Endodermal cell (in vitro differentiated cells): ENCODE results near the gene TYSND1. TPM values are rescaled to one million over a fixed set of nuclear protein-coding genes. Genes with fewer than 3 reads are reported as not detected.

ENCODE experiments used
- DNase-seq: peaks from one replicate; pipeline ENCODE4 v3.0.0-alpha.2; 2017
- H3K27ac ChIP-seq: 2 replicates; pipeline ENCODE4 v1.5.1; 2013; ENCODE audit warnings: mild to moderate bottlenecking, low read depth, low read length, moderate library complexity
- H3K27me3 ChIP-seq: 2 replicates; pipeline ENCODE4 v1.6.1; 2013; ENCODE audit warnings: mild to moderate bottlenecking, low read length, moderate library complexity; ENCODE audit not compliant: insufficient read depth, control insufficient read depth, poor library complexity, severe bottlenecking
- H3K36me3 ChIP-seq: 2 replicates; pipeline ENCODE4 v1.7.0; 2013; ENCODE audit warnings: mild to moderate bottlenecking, low read length, moderate library complexity; ENCODE audit not compliant: control insufficient read depth, insufficient read depth
- H3K4me1 ChIP-seq: one replicate; pipeline ENCODE4 v1.7.0; 2013; ENCODE audit warnings: low read length; ENCODE audit not compliant: control insufficient read depth, insufficient read depth
- H3K4me3 ChIP-seq: 2 replicates; pipeline ENCODE4 v1.5.1; 2013; ENCODE audit warnings: mild to moderate bottlenecking, low read length, moderate library complexity
- H3K9ac ChIP-seq: 2 replicates; pipeline ENCODE4 v1.6.1; 2013; ENCODE audit warnings: mild to moderate bottlenecking, low read length, moderate library complexity; ENCODE audit not compliant: poor library complexity, severe bottlenecking; ENCODE audit errors: extremely low read depth
- H3K9me3 ChIP-seq: 2 replicates; pipeline ENCODE4 v1.6.1; 2013; ENCODE audit warnings: mild to moderate bottlenecking, low read length, moderate library complexity; ENCODE audit not compliant: control insufficient read depth
- H3K27ac Mint-ChIP-seq: 2 replicates; pipeline ENCODE4 v1.8.0; 2020; ENCODE audit warnings: mixed read lengths
- H3K27me3 Mint-ChIP-seq: 2 replicates; pipeline ENCODE4 v1.8.0; 2021; ENCODE audit warnings: mild to moderate bottlenecking, mixed read lengths; ENCODE audit not compliant: insufficient read depth
- H3K36me3 Mint-ChIP-seq: 2 replicates; pipeline ENCODE4 v1.8.0; 2020; ENCODE audit warnings: low read depth, mixed read lengths
- H3K4me1 Mint-ChIP-seq: 2 replicates; pipeline ENCODE4 v1.8.0; 2020; ENCODE audit warnings: mixed read lengths
- H3K4me3 Mint-ChIP-seq: 2 replicates; pipeline ENCODE4 v1.8.0; 2020; ENCODE audit warnings: mild to moderate bottlenecking, moderate library complexity, mixed read lengths
- H3K9me3 Mint-ChIP-seq: 2 replicates; pipeline ENCODE4 v1.8.0; 2020; ENCODE audit warnings: mild to moderate bottlenecking, mixed read lengths
- CTCF ChIP-seq: fragments of 200-600 bp; sonication (generic); conservative IDR thresholded peaks from 2 replicates; pipeline ENCODE4 v1.5.0; 2021; ENCODE audit warnings: antibody characterized with exemption, mild to moderate bottlenecking
- WGBS, 2 experiments: methylation state at CpG; one replicate each; pipeline versions ENCODE4 v1.1.5 to v1.1.7; 2013; ENCODE audit warnings: missing lambda C conversion rate in 2 of 2, mixed read lengths in 1 of 2; ENCODE audit not compliant: insufficient coverage in 1 of 2, insufficient read length in 1 of 2; 5-methylcytosine and 5-hydroxymethylcytosine counted together
- total RNA-seq, 2 donors: library from RNA; stranded (reverse); fragmentation: NEBNext Ultra II Directional in 1 of 2; extraction: Animal tissue kit (Norgen Biotek cat#: 25700) in 1 of 2; gene quantifications; 2 replicates in 1 of 2; 3 replicates in 1 of 2; pipeline ENCODE4 v1.2.1, GENCODE V29; 2021

TYSND1 gene
- total RNA-seq, 2 donors from 2014 or later = 13.1 to 13.6 TPM

- 37 to 40% methylated on average over 9 to 28 of the region's 28 CpGs for WGBS, 2 experiments
- no peak overlapping the region for H3K9ac ChIP-seq
- H3K27ac ChIP-seq = no peak overlapping the region
- Mint-ChIP-seq H3K27me3 (no peaks in the 10 kb centered on the region), H3K4me3 (peak overlapping the region; percentile 65), H3K9me3 (no peaks in the 10 kb centered on the region), H3K36me3 (peaks cover 18% of the 10 kb centered on the region), H3K27ac (no peak overlapping the region), H3K4me1 (peaks cover 14% of the 10 kb centered on the region)
- H3K4me1 ChIP-seq = no peaks in the 10 kb centered on the region
- peak; percentile 59 for DNase-seq
- H3K36me3 ChIP-seq = peaks cover 17% of the 10 kb centered on the region
- peaks cover 8% of the 10 kb centered on the region for H3K27me3 ChIP-seq
- no peak for TF ChIP-seq CTCF
- H3K9me3 ChIP-seq = no peaks in the 10 kb centered on the region
- H3K4me3 ChIP-seq = peak overlapping the region; percentile 71
Measured at GRCh38 chr10:70145166-70145665, 1.3 kb downstream of the TYSND1 start.

GRCh38 chr10:70144372-70145110 is 2.0 kb downstream of the TYSND1 start:
- Histone ChIP-seq H3K27ac (no peak overlapping the region), H3K9ac (no peak overlapping the region), H3K9me3 (no peaks in the 10 kb centered on the region), H3K27me3 (peaks cover 8% of the 10 kb centered on the region), H3K36me3 (peaks cover 10% of the 10 kb centered on the region), H3K4me1 (no peaks in the 10 kb centered on the region), H3K4me3 (peak overlapping the region; percentile 71)
- Mint-ChIP-seq H3K27me3 (no peaks in the 10 kb centered on the region), H3K36me3 (peaks cover 12% of the 10 kb centered on the region), H3K9me3 (no peaks in the 10 kb centered on the region), H3K4me1 (peaks cover 14% of the 10 kb centered on the region), H3K27ac (no peak overlapping the region), H3K4me3 (peak overlapping the region; percentile 65)
- no peak for TF ChIP-seq CTCF
- DNase-seq = no peak
- 86 to 87% methylated on average over 13 to 18 of the region's 18 CpGs for WGBS, 2 experiments

DNA sequence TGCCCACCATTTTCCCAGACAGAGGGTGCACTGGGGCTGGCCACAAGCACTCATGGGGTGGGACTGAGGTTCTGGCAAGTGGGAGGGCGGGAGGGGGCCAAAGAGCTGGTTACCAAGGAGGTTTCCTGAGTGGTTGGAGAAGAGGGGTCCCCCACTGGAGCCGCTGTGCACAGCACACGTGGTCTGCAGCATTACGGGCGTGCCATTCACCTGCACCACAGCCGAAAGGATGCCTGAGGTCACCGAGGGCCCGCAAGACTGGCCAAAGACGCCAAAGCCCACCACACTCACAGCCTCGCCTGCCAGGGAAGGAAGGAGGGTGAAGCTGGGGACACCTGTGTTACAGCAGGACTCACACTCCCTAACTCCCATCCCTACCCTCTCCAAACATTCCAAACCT is 3.9 kb downstream of the TYSND1 start:
- Histone ChIP-seq H3K27me3 (peaks cover 8% of the 10 kb centered on the region), H3K36me3 (no peaks in the 10 kb centered on the region), H3K4me3 (no peak overlapping the region), H3K9ac (no peak overlapping the region), H3K9me3 (no peaks in the 10 kb centered on the region), H3K27ac (no peak overlapping the region), H3K4me1 (no peaks in the 10 kb centered on the region)
- TF ChIP-seq CTCF = no peak
- Mint-ChIP-seq H3K4me1 (peaks cover 14% of the 10 kb centered on the region), H3K4me3 (no peak overlapping the region), H3K36me3 (peaks cover 2% of the 10 kb centered on the region), H3K27me3 (no peaks in the 10 kb centered on the region), H3K9me3 (no peaks in the 10 kb centered on the region), H3K27ac (no peak overlapping the region)
- 80 to 97% methylated on average over 3 to 10 of the region's 10 CpGs for whole genome bisulfite sequencing, 2 experiments
- no peak for DNase-seq
